Mesenchymal stem cell (in vitro differentiated cells and primary cell): Measurements from ENCODE around the gene KCTD7.
"Not testable (repeated sequence)": the region's sequence is repeated elsewhere in the genome, so short reads cannot be mapped to it uniquely, and the experiment has no call there.

ENCODE experiments used
- DNase-seq: peaks from one replicate; pipeline ENCODE4 v3.0.0-alpha.2; 2013
- H2AFZ ChIP-seq: one replicate; pipeline ENCODE4 v1.6.1; 2013; ENCODE audit warnings: low read depth, mild to moderate bottlenecking, control low read depth, inconsistent platforms, low read length, moderate library complexity
- H2AK5ac ChIP-seq: 2 replicates; pipeline ENCODE4 v1.6.1; 2013; ENCODE audit warnings: low read length, moderate library complexity, mild to moderate bottlenecking, inconsistent platforms; ENCODE audit not compliant: severe bottlenecking
- H2BK120ac ChIP-seq: one replicate; pipeline ENCODE4 v1.6.1; 2013; ENCODE audit warnings: low read depth, mild to moderate bottlenecking, inconsistent platforms, low read length, moderate library complexity
- H2BK12ac ChIP-seq, 2 experiments: one replicate each; pipeline ENCODE4 v1.6.1; 2013; ENCODE audit warnings: inconsistent platforms in 2 of 2, low read length in 2 of 2, mild to moderate bottlenecking in 2 of 2, moderate library complexity in 2 of 2, control low read depth in 1 of 2
- H2BK15ac ChIP-seq: one replicate; pipeline ENCODE4 v1.6.1; 2013; ENCODE audit warnings: mild to moderate bottlenecking, low read depth, inconsistent platforms; ENCODE audit not compliant: poor library complexity, severe bottlenecking
- H2BK5ac ChIP-seq: 2 replicates; pipeline ENCODE4 v1.6.1; 2013; ENCODE audit warnings: low read depth, mild to moderate bottlenecking, low read length, control low read depth, inconsistent platforms; ENCODE audit not compliant: poor library complexity, severe bottlenecking
- H3K14ac ChIP-seq, 2 experiments: one replicate each; pipeline ENCODE4 v1.6.1; 2013; ENCODE audit warnings: inconsistent platforms in 2 of 2, low read length in 2 of 2, control low read depth in 1 of 2, mild to moderate bottlenecking in 1 of 2, moderate library complexity in 1 of 2
- H3K18ac ChIP-seq, 2 experiments: one replicate each; pipeline ENCODE4 v1.6.1; 2013; ENCODE audit warnings: inconsistent platforms in 2 of 2, low read length in 2 of 2, control low read depth in 1 of 2, low read depth in 1 of 2, mild to moderate bottlenecking in 1 of 2
- H3K23ac ChIP-seq, 2 experiments: one replicate each; pipeline ENCODE4 v1.6.1; 2013; ENCODE audit warnings: inconsistent platforms in 2 of 2, low read length in 2 of 2, mild to moderate bottlenecking in 2 of 2, moderate library complexity in 2 of 2, control low read depth in 1 of 2
- H3K27ac ChIP-seq: 2 replicates; pipeline ENCODE4 v1.5.1; 2013; ENCODE audit warnings: mild to moderate bottlenecking, moderate library complexity, low read length, control low read depth, inconsistent platforms; ENCODE audit not compliant: poor library complexity, severe bottlenecking
- H3K27me3 ChIP-seq, 2 experiments: 2 replicates each; pipeline versions ENCODE4 v1.6.1 to v1.7.0; 2013; ENCODE audit warnings: low read length in 2 of 2, mild to moderate bottlenecking in 2 of 2, moderate library complexity in 2 of 2, control low read depth in 1 of 2, inconsistent platforms in 1 of 2; ENCODE audit not compliant: control insufficient read depth in 1 of 2, insufficient read depth in 1 of 2
- H3K36me3 ChIP-seq, 2 experiments: 2 replicates each; pipeline versions ENCODE4 v1.6.1 to v1.7.0; 2013; ENCODE audit warnings: low read length in 2 of 2, control low read depth in 1 of 2, inconsistent platforms in 1 of 2, low read depth in 1 of 2, mild to moderate bottlenecking in 1 of 2; ENCODE audit not compliant: insufficient read depth in 2 of 2, control insufficient read depth in 1 of 2
- H3K4ac ChIP-seq, 2 experiments: one replicate each; pipeline ENCODE4 v1.6.1; 2013; ENCODE audit warnings: inconsistent platforms in 2 of 2, low read length in 2 of 2, mild to moderate bottlenecking in 2 of 2, moderate library complexity in 2 of 2, control low read depth in 1 of 2, low read depth in 1 of 2
- H3K4me1 ChIP-seq: 2 replicates; pipeline ENCODE4 v1.6.1; 2013; ENCODE audit warnings: low read depth, low read length, control low read depth; ENCODE audit not compliant: control insufficient read depth, insufficient read depth
- H3K4me2 ChIP-seq: 2 replicates; pipeline ENCODE4 v1.6.1; 2013; ENCODE audit warnings: low read length, mild to moderate bottlenecking, inconsistent platforms; ENCODE audit not compliant: poor library complexity, severe bottlenecking
- H3K4me3 ChIP-seq, 2 experiments: 2 replicates each; pipeline versions ENCODE4 v1.5.1 to v1.7.0; 2013; ENCODE audit warnings: low read length in 2 of 2, mild to moderate bottlenecking in 2 of 2, control low read depth in 1 of 2, low read depth in 1 of 2; ENCODE audit not compliant: insufficient read depth in 1 of 2
- H3K79me1 ChIP-seq: replicated peaks from 2 replicates; pipeline ENCODE4 v1.6.1; 2013; ENCODE audit warnings: mild to moderate bottlenecking, control low read depth, low read length, inconsistent platforms; ENCODE audit not compliant: poor library complexity, severe bottlenecking
- H3K9ac ChIP-seq: 2 replicates; pipeline ENCODE4 v1.7.0; 2013; ENCODE audit warnings: mild to moderate bottlenecking, low read length, moderate library complexity
- H3K9me3 ChIP-seq: 2 replicates; pipeline ENCODE4 v1.7.0; 2013; ENCODE audit warnings: mild to moderate bottlenecking, low read length; ENCODE audit not compliant: control insufficient read depth
- H4K8ac ChIP-seq: one replicate; pipeline ENCODE4 v1.6.1; 2013; ENCODE audit warnings: inconsistent platforms, mild to moderate bottlenecking, low read length, moderate library complexity
- H4K91ac ChIP-seq: one replicate; pipeline ENCODE4 v1.6.1; 2013; ENCODE audit warnings: mild to moderate bottlenecking, low read length, inconsistent platforms
- WGBS: methylation state at CpG from one replicate; pipeline ENCODE4 v1.1.7; 2013; ENCODE audit warnings: mixed read lengths; 5-methylcytosine and 5-hydroxymethylcytosine counted together

The KCTD7 gene

GRCh38 chr7:66653719-66654274 is 25.1 kb downstream of the KCTD7 start:
- H2BK12ac ChIP-seq, H3K4me1 ChIP-seq, DNase-seq, H3K36me3 ChIP-seq, H3K79me1 ChIP-seq, H3K14ac ChIP-seq, H3K9me3 ChIP-seq, H3K27me3 ChIP-seq, H3K23ac ChIP-seq: not testable (repeated sequence)
- Histone ChIP-seq H2BK5ac (peak overlapping the region; percentile 87), H2BK120ac (peak overlapping the region; percentile 61), H2AFZ (peak overlapping the region; percentile 64), H4K8ac (peak overlapping the region; percentile 95), H2BK15ac (peak overlapping the region; percentile 90), H3K4ac (peak overlapping the region; percentile 35 to 69), H3K27ac (peak overlapping the region; percentile 99), H3K4me2 (peak overlapping the region; percentile 71), H3K9ac (peak overlapping the region; percentile 100), H2AK5ac (peak overlapping the region; percentile 32), H4K91ac (peak overlapping the region; percentile 94), H3K4me3 (peak overlapping the region; percentile 86 to 93), H3K18ac (peak overlapping the region; percentile 86 to 93)
- 16% methylated on average over 41 of the region's 41 CpGs for WGBS

- Histone ChIP-seq H3K9ac (peak overlapping the region; percentile 100), H2BK15ac (peak overlapping the region; percentile 90), H3K4ac (peak overlapping the region; percentile 57 to 77), H3K14ac (peak overlapping the region; percentile 2 to 89), H3K9me3 (no peaks in the 10 kb centered on the region), H2BK12ac (no peak overlapping the region), H3K23ac (peak overlapping the region in 1 of 2 experiments; percentile 3), H3K36me3 (peaks cover 5 to 8% of the 10 kb centered on the region in 2 experiments), H2AFZ (peak overlapping the region; percentile 64), H3K4me2 (peak overlapping the region; percentile 72), H3K18ac (peak overlapping the region; percentile 89 to 93), H3K4me1 (peaks cover 9% of the 10 kb centered on the region), H3K4me3 (peak overlapping the region; percentile 86 to 93), H4K91ac (peak overlapping the region; percentile 94), H3K27ac (peak overlapping the region; percentile 99), H2AK5ac (no peak overlapping the region), H4K8ac (peak overlapping the region; percentile 95), H2BK120ac (peak overlapping the region; percentile 77), H2BK5ac (peak overlapping the region; percentile 87), H3K79me1 (peaks cover 7% of the 10 kb centered on the region), H3K27me3 (no peaks in the 10 kb centered on the region)
- WGBS: under 1% methylated on average over 91 of the region's 92 CpGs
- peak; percentile 99 for DNase-seq
Measured at GRCh38 chr7:66654275-66655112, 25.8 kb downstream of the KCTD7 start.

- H2BK15ac ChIP-seq: peak overlapping the region; percentile 60
- H3K36me3 ChIP-seq, H3K79me1 ChIP-seq, H3K27me3 ChIP-seq, H2AK5ac ChIP-seq, H2BK12ac ChIP-seq, H4K91ac ChIP-seq, H2BK5ac ChIP-seq, H3K4me1 ChIP-seq, H3K9me3 ChIP-seq: not testable (repeated sequence)
- DNase-seq: peak; percentile 82
- 19% methylated on average over 23 of the region's 28 CpGs for WGBS
- H2AFZ ChIP-seq: peak overlapping the region; percentile 18
- H4K8ac ChIP-seq: peak overlapping the region; percentile 93
- H3K23ac ChIP-seq: peak overlapping the region in 1 of 2 experiments; percentile 3
- peak overlapping the region; percentile 100 for H3K9ac ChIP-seq
- peak overlapping the region; percentile 67 to 89 for H3K18ac ChIP-seq
- H2BK120ac ChIP-seq: peak overlapping the region; percentile 77
- H3K4me2 ChIP-seq: peak overlapping the region; percentile 72
- H3K4ac ChIP-seq: peak overlapping the region; percentile 57 to 77
- H3K27ac ChIP-seq: peak overlapping the region; percentile 85
- H3K14ac ChIP-seq: peak overlapping the region; percentile 2 to 89
- H3K4me3 ChIP-seq: peak overlapping the region; percentile 86 to 93
Measured at GRCh38 chr7:66655113-66655806, 26.6 kb downstream of the KCTD7 start.
